ENCODE data around the gene CTNNA3.

The CTNNA3 gene

DNA sequence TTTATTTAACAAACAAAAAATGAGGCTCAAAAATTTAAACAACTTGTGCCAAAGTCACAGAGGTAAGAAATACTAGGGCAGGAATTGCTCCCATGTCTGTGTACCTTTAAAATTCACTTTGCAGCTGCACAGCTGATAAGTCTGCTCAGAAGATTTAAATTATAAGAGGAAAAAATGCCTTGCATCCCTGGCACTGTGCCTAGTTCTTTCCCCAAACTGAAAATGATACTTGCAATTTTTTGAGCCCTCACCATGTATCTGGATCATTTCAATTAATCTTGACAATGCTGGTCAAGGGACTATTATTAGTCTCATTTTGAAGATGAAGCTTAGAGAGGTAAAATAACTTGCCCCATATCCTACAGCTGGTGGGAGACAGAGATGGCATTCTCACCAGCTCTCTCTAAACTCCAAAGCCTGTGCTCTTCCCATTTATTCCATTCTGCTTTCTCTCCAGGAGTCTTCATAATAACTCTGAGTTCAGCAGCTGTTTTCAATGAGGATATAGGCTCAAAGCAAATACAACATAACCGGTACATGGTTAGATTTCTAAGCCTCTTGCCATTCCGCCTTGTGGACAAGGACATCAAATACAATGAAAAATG, 1120.6 kb downstream of the CTNNA3 start:
- no peaks in the 10 kb centered on the region for H3K27me3 ChIP-seq (replicated peaks; ENCODE audit: control insufficient read depth, insufficient read depth, low read length)
- peaks cover 13% of the 10 kb centered on the region for H3K9me3 ChIP-seq (ENCODE audit: control insufficient read depth, low read length)
- no peak overlapping the region for H3K9ac ChIP-seq (ENCODE audit: low read length)
- H3K36me3 ChIP-seq (ENCODE audit: control insufficient read depth, insufficient read depth, low read length, severe bottlenecking): no peaks in the 10 kb centered on the region
- peak; percentile 54 for DNase-seq (ENCODE audit: low read depth)
- H3K4me1 ChIP-seq (ENCODE audit: control insufficient read depth, insufficient read depth, low read length): no peaks in the 10 kb centered on the region
- no peak overlapping the region for H3K4me3 ChIP-seq (ENCODE audit: low read length)

GRCh38 chr10:66572700-66573099, 1123.3 kb downstream of the CTNNA3 start:
- DNase-seq (ENCODE audit: low read depth): no peak
- Histone ChIP-seq H3K4me1 (ENCODE audit: control insufficient read depth, insufficient read depth, low read length) (no peaks in the 10 kb centered on the region), H3K9me3 (ENCODE audit: control insufficient read depth, low read length) (no peaks in the 10 kb centered on the region), H3K4me3 (ENCODE audit: low read length) (no peak overlapping the region), H3K27me3 (replicated peaks; ENCODE audit: control insufficient read depth, insufficient read depth, low read length) (no peaks in the 10 kb centered on the region), H3K36me3 (ENCODE audit: control insufficient read depth, insufficient read depth, low read length, severe bottlenecking) (no peaks in the 10 kb centered on the region), H3K9ac (ENCODE audit: low read length) (no peak overlapping the region)

DNA sequence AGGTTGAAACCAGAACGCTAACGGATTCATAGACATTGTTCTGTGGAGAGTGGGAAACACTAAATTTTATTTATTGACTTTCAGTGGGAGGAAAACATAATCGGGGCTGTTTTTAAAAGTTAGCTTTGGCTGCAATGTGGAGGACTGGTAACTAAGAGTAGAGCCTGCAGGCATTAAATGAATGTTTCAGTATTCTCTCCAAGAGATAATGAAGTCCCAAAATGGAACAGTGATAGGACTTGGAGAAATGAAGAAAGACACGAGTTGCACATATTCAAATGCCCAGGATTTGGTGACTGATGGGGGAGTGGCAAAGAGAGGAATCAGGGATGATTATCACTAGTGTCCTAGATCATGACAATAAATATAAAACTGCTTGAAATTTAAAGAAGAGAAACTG, 1130.0 kb downstream of the CTNNA3 start:
- DNase-seq (ENCODE audit: low read depth): no peak
- no peaks in the 10 kb centered on the region for H3K27me3 ChIP-seq (replicated peaks; ENCODE audit: control insufficient read depth, insufficient read depth, low read length)
- H3K4me1 ChIP-seq (ENCODE audit: control insufficient read depth, insufficient read depth, low read length): no peaks in the 10 kb centered on the region
- H3K36me3 ChIP-seq (ENCODE audit: control insufficient read depth, insufficient read depth, low read length, severe bottlenecking): no peaks in the 10 kb centered on the region
- no peak overlapping the region for H3K9ac ChIP-seq (ENCODE audit: low read length)
- no peaks in the 10 kb centered on the region for H3K9me3 ChIP-seq (ENCODE audit: control insufficient read depth, low read length)
- no peak overlapping the region for H3K4me3 ChIP-seq (ENCODE audit: low read length)

GRCh38 chr10:66564287-66564686, 1131.7 kb downstream of the CTNNA3 start:
- no peaks in the 10 kb centered on the region for H3K36me3 ChIP-seq (ENCODE audit: control insufficient read depth, insufficient read depth, low read length, severe bottlenecking)
- no peak for DNase-seq (ENCODE audit: low read depth)
- no peaks in the 10 kb centered on the region for H3K27me3 ChIP-seq (replicated peaks; ENCODE audit: control insufficient read depth, insufficient read depth, low read length)
- no peaks in the 10 kb centered on the region for H3K9me3 ChIP-seq (ENCODE audit: control insufficient read depth, low read length)
- no peaks in the 10 kb centered on the region for H3K4me1 ChIP-seq (ENCODE audit: control insufficient read depth, insufficient read depth, low read length)
- H3K4me3 ChIP-seq (ENCODE audit: low read length): no peak overlapping the region
- H3K9ac ChIP-seq (ENCODE audit: low read length): no peak overlapping the region

GRCh38 chr10:66555061-66555460, 1140.9 kb downstream of the CTNNA3 start:
- DNase-seq (ENCODE audit: low read depth): peak; percentile 85

DNA sequence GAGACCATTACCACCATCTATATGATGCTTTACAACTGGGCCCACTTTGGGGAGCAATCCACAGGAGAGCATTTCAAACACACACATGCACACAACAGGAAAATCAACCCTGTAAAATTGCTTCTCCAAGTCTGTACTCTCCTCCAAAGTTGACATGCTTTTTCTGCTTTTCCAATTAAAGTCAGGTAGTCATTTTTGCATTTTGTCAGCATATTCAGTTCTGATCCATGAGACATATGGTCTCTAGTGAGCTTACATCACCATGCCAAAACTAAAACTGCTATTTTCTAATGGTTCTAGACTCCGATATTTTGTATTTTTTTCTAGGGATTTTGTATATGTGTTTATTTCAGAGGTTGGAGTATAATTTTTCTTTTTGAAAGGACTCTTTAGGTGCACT, 1143.7 kb downstream of the CTNNA3 start:
- Histone ChIP-seq H3K27me3 (replicated peaks; ENCODE audit: control insufficient read depth, insufficient read depth, low read length) (no peaks in the 10 kb centered on the region), H3K4me3 (ENCODE audit: low read length) (no peak overlapping the region), H3K36me3 (ENCODE audit: control insufficient read depth, insufficient read depth, low read length, severe bottlenecking) (no peaks in the 10 kb centered on the region), H3K9ac (ENCODE audit: low read length) (no peak overlapping the region), H3K9me3 (ENCODE audit: control insufficient read depth, low read length) (no peaks in the 10 kb centered on the region), H3K4me1 (ENCODE audit: control insufficient read depth, insufficient read depth, low read length) (no peaks in the 10 kb centered on the region)
- no peak for DNase-seq (ENCODE audit: low read depth)

More at GRCh38 chr10:66555061-66555460, 1140.9 kb downstream of the CTNNA3 start:
- H3K9ac ChIP-seq (ENCODE audit: low read length): no peak overlapping the region
- no peaks in the 10 kb centered on the region for H3K9me3 ChIP-seq (ENCODE audit: control insufficient read depth, low read length)
- no peaks in the 10 kb centered on the region for H3K36me3 ChIP-seq (ENCODE audit: control insufficient read depth, insufficient read depth, low read length, severe bottlenecking)
- no peaks in the 10 kb centered on the region for H3K4me1 ChIP-seq (ENCODE audit: control insufficient read depth, insufficient read depth, low read length)
- no peaks in the 10 kb centered on the region for H3K27me3 ChIP-seq (replicated peaks; ENCODE audit: control insufficient read depth, insufficient read depth, low read length)
- H3K4me3 ChIP-seq (ENCODE audit: low read length): peak overlapping the region; percentile 42

DNA sequence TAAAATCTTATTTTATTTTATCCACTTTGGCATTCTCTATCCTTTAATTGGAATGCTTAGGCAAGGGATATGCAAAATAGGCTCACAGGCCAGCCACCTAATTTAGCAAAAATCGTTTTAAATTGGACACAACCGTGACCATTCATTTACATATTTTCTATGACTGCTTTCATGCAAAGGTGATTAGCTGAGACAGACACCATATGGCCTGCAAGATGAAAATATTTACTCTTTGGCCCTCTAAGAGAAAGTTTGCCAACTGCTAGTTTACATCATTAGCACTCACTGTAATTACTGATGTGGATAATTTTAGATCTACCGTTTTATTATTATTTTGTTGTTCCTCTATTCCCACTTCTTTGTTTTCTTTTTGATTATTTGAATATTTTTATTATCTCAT, 1145.6 kb downstream of the CTNNA3 start:
- H3K9ac ChIP-seq (ENCODE audit: low read length): no peak overlapping the region
- H3K27me3 ChIP-seq (replicated peaks; ENCODE audit: control insufficient read depth, insufficient read depth, low read length): no peaks in the 10 kb centered on the region
- no peaks in the 10 kb centered on the region for H3K9me3 ChIP-seq (ENCODE audit: control insufficient read depth, low read length)
- H3K36me3 ChIP-seq (ENCODE audit: control insufficient read depth, insufficient read depth, low read length, severe bottlenecking): no peaks in the 10 kb centered on the region
- no peak overlapping the region for H3K4me3 ChIP-seq (ENCODE audit: low read length)
- DNase-seq (ENCODE audit: low read depth): no peak
- no peaks in the 10 kb centered on the region for H3K4me1 ChIP-seq (ENCODE audit: control insufficient read depth, insufficient read depth, low read length)

DNA sequence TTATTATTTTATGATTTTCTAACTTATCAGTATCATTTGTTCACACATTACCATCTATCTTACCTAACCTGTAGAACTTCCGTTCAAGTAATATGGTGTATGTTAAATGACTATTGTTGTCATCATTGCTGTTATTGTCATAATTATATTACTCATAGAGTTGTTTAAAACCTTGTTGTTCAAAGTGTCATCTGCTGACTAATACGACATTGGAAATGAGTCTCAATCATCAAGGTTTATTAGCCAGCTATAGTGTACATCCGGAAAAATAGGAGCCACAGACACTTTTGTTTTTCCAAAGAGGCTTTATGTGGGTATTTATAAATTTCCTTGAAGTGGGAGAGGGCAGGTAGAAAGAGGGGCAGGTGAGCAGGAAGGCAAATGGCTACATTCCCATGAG, 1157.1 kb downstream of the CTNNA3 start:
- Histone ChIP-seq H3K4me1 (ENCODE audit: control insufficient read depth, insufficient read depth, low read length) (no peaks in the 10 kb centered on the region), H3K4me3 (ENCODE audit: low read length) (no peak overlapping the region), H3K36me3 (ENCODE audit: control insufficient read depth, insufficient read depth, low read length, severe bottlenecking) (no peaks in the 10 kb centered on the region), H3K27me3 (replicated peaks; ENCODE audit: control insufficient read depth, insufficient read depth, low read length) (no peaks in the 10 kb centered on the region), H3K9me3 (ENCODE audit: control insufficient read depth, low read length) (no peaks in the 10 kb centered on the region), H3K9ac (ENCODE audit: low read length) (no peak overlapping the region)
- DNase-seq (ENCODE audit: low read depth): no peak

DNA sequence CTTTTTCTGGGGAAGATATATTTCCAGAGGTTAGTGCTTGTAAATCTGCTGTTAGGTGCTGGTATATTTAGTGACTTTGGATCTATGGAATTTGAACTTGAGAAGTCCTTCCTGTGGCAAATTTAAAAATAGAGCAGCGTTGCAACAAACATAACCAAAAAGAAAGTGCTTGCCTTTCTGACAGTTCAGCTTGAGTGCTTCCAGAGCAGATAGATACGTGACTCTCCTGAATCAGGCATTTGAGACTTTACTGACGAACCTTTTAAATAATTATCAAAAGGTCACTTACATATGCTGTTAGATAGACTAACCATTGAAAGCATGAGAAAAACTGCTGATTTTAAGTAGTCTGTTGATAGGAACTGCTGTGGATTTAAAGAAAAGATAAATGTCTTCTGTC, 1157.6 kb downstream of the CTNNA3 start:
- no peak overlapping the region for H3K9ac ChIP-seq (ENCODE audit: low read length)
- no peak overlapping the region for H3K4me3 ChIP-seq (ENCODE audit: low read length)

GRCh38 chr10:66537186-66537585, 1158.8 kb downstream of the CTNNA3 start:
- H3K4me1 ChIP-seq (ENCODE audit: control insufficient read depth, insufficient read depth, low read length): no peaks in the 10 kb centered on the region

More for the DNA sequence above, 1157.6 kb downstream of the CTNNA3 start:
- Histone ChIP-seq H3K9me3 (ENCODE audit: control insufficient read depth, low read length) (no peaks in the 10 kb centered on the region), H3K4me1 (ENCODE audit: control insufficient read depth, insufficient read depth, low read length) (no peaks in the 10 kb centered on the region), H3K36me3 (ENCODE audit: control insufficient read depth, insufficient read depth, low read length, severe bottlenecking) (no peaks in the 10 kb centered on the region), H3K27me3 (replicated peaks; ENCODE audit: control insufficient read depth, insufficient read depth, low read length) (no peaks in the 10 kb centered on the region)
- peak; percentile 34 for DNase-seq (ENCODE audit: low read depth)

GRCh38 chr10:66535439-66535838, 1160.6 kb downstream of the CTNNA3 start:
- H3K27me3 ChIP-seq (replicated peaks; ENCODE audit: control insufficient read depth, insufficient read depth, low read length): no peaks in the 10 kb centered on the region
- H3K36me3 ChIP-seq (ENCODE audit: control insufficient read depth, insufficient read depth, low read length, severe bottlenecking): no peaks in the 10 kb centered on the region
- DNase-seq (ENCODE audit: low read depth): no peak
- H3K4me3 ChIP-seq (ENCODE audit: low read length): no peak overlapping the region
- no peaks in the 10 kb centered on the region for H3K4me1 ChIP-seq (ENCODE audit: control insufficient read depth, insufficient read depth, low read length)
- H3K9ac ChIP-seq (ENCODE audit: low read length): no peak overlapping the region
- H3K9me3 ChIP-seq (ENCODE audit: control insufficient read depth, low read length): peaks cover 3% of the 10 kb centered on the region

More at GRCh38 chr10:66537186-66537585, 1158.8 kb downstream of the CTNNA3 start:
- no peak for DNase-seq (ENCODE audit: low read depth)
- H3K9me3 ChIP-seq (ENCODE audit: control insufficient read depth, low read length): peaks cover 3% of the 10 kb centered on the region
- no peak overlapping the region for H3K9ac ChIP-seq (ENCODE audit: low read length)
- H3K36me3 ChIP-seq (ENCODE audit: control insufficient read depth, insufficient read depth, low read length, severe bottlenecking): no peaks in the 10 kb centered on the region
- H3K27me3 ChIP-seq (replicated peaks; ENCODE audit: control insufficient read depth, insufficient read depth, low read length): no peaks in the 10 kb centered on the region
- no peak overlapping the region for H3K4me3 ChIP-seq (ENCODE audit: low read length)

DNA sequence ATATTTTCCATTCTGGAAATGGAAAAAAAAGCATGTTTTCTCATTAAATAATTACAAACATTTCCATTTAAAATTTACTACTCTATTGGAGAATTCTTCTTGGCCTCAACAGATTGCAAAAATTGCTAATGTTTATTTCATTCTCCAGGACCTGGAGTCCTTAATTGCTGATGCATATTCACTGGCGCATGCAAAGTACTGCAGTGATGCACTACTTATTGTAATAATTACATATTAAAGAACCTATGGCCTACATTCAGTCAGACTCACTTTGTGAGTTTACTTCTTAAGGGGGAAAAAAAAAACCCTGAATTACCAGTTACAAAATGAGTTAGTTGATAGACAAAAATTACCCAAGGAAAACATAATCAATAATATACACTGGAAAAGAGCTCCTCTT, 1161.1 kb downstream of the CTNNA3 start:
- Histone ChIP-seq H3K9ac (ENCODE audit: low read length) (no peak overlapping the region), H3K36me3 (ENCODE audit: control insufficient read depth, insufficient read depth, low read length, severe bottlenecking) (no peaks in the 10 kb centered on the region), H3K27me3 (replicated peaks; ENCODE audit: control insufficient read depth, insufficient read depth, low read length) (no peaks in the 10 kb centered on the region), H3K4me1 (ENCODE audit: control insufficient read depth, insufficient read depth, low read length) (no peaks in the 10 kb centered on the region), H3K4me3 (ENCODE audit: low read length) (no peak overlapping the region), H3K9me3 (ENCODE audit: control insufficient read depth, low read length) (peaks cover 3% of the 10 kb centered on the region)
- DNase-seq (ENCODE audit: low read depth): no peak
